OCI-LY1 (cell line): ENCODE results near the gene SRCIN1.
"Not testable (repeated sequence)": the region's sequence is repeated elsewhere in the genome, so short reads cannot be mapped to it uniquely, and the experiment has no call there.

Source experiments
- H2AFZ ChIP-seq: fragments of 200-600 bp; sonication (generic), shearing (Covaris generic); 2 replicates; pipeline ENCODE4 v1.6.0; 2014; ENCODE audit warnings: antibody characterized with exemption, mild to moderate bottlenecking, low read length
- H3F3A ChIP-seq: fragments of 200-600 bp; sonication (generic), shearing (Covaris generic); 2 replicates; pipeline ENCODE4 v1.6.0; 2014; ENCODE audit warnings: mild to moderate bottlenecking, antibody characterized with exemption, low read length, moderate library complexity; ENCODE audit not compliant: insufficient read depth
- H3K27ac ChIP-seq: fragments of 200-600 bp; sonication (generic); 2 replicates; pipeline ENCODE4 v1.5.1; 2014; ENCODE audit warnings: low read length, mixed run types, mild to moderate bottlenecking, low read depth; ENCODE audit not compliant: poor library complexity, severe bottlenecking
- H3K27me3 ChIP-seq: fragments of 200-600 bp; sonication (generic); 2 replicates; pipeline ENCODE4 v1.6.0; 2014; ENCODE audit warnings: antibody characterized with exemption, mild to moderate bottlenecking, low read length, moderate library complexity; ENCODE audit not compliant: insufficient read depth
- H3K36me3 ChIP-seq: fragments of 200-600 bp; sonication (generic); 2 replicates; pipeline ENCODE4 v1.6.1; 2014; ENCODE audit warnings: mild to moderate bottlenecking, antibody characterized with exemption, low read length, moderate library complexity, mixed read lengths; ENCODE audit not compliant: insufficient read depth
- H3K4me1 ChIP-seq: fragments of 200-600 bp; sonication (generic); 2 replicates; pipeline ENCODE4 v1.5.1; 2014; ENCODE audit warnings: mild to moderate bottlenecking, low read length, moderate library complexity; ENCODE audit not compliant: insufficient read depth, severe bottlenecking
- H3K4me2 ChIP-seq: fragments of 200-600 bp; sonication (generic), shearing (Covaris generic); 2 replicates; pipeline ENCODE4 v1.6.1; 2014; ENCODE audit warnings: low read length
- H3K4me3 ChIP-seq: fragments of 200-600 bp; sonication (generic); 2 replicates; pipeline ENCODE4 v1.5.1; 2014; ENCODE audit warnings: low read length, low read depth, mild to moderate bottlenecking, mixed read lengths; ENCODE audit not compliant: poor library complexity, severe bottlenecking
- H3K79me2 ChIP-seq: fragments of 200-600 bp; shearing (Covaris generic); 2 replicates; pipeline ENCODE4 v1.6.1; 2016; ENCODE audit warnings: mixed run types, low read length, mixed read lengths; ENCODE audit not compliant: insufficient read depth
- H3K9ac ChIP-seq: fragments of 200-600 bp; sonication (generic), shearing (Covaris generic); 2 replicates; pipeline ENCODE4 v1.6.1; 2014; ENCODE audit warnings: mild to moderate bottlenecking, low read length, mixed read lengths
- H3K9me2 ChIP-seq: fragments of 200-600 bp; sonication (generic), shearing (Covaris generic); 2 replicates; pipeline ENCODE4 v1.6.1; 2014; ENCODE audit warnings: low read depth, mild to moderate bottlenecking, low read length, mixed read lengths
- H3K9me3 ChIP-seq: fragments of 200-600 bp; shearing (Covaris generic); 2 replicates; pipeline ENCODE4 v1.6.1; 2014; ENCODE audit warnings: low read length, mixed read lengths
- H4K20me1 ChIP-seq: fragments of 200-600 bp; sonication (generic), shearing (Covaris generic); 2 replicates; pipeline ENCODE4 v1.6.0; 2016; ENCODE audit warnings: mild to moderate bottlenecking, low read length; ENCODE audit not compliant: insufficient read depth
- CTCF ChIP-seq: fragments of 200-600 bp; sonication (generic), shearing (Covaris generic); IDR thresholded peaks from 2 replicates; pipeline ENCODE4 v1.5.1; 2017; ENCODE audit warnings: mild to moderate bottlenecking, antibody characterized with exemption, low read length, moderate library complexity, mixed read lengths
- EZH2 ChIP-seq: fragments of 200-600 bp; sonication (generic), shearing (Covaris generic); IDR thresholded peaks from 2 replicates; pipeline ENCODE4 v1.8.0; 2017; ENCODE audit warnings: borderline replicate concordance, mixed run types, mild to moderate bottlenecking, antibody characterized with exemption, low read length, moderate library complexity, mixed read lengths

Gene SRCIN1

GRCh38 chr17:38653230-38653629 is 47.5 kb upstream of the SRCIN1 start:
- no peaks in the 10 kb centered on the region for H3K36me3 ChIP-seq
- H3K4me2 ChIP-seq, result no peak overlapping the region
- no peak overlapping the region for H3K27ac ChIP-seq
- H3K9me3 ChIP-seq, result no peaks in the 10 kb centered on the region
- H2AFZ ChIP-seq, result no peak overlapping the region
- TF ChIP-seq EZH2, result no peak
- peaks cover 25% of the 10 kb centered on the region for H3K4me1 ChIP-seq
- no peak overlapping the region for H3K9ac ChIP-seq
- H4K20me1 ChIP-seq, result no peaks in the 10 kb centered on the region
- H3F3A ChIP-seq, result no peaks in the 10 kb centered on the region
- H3K27me3 ChIP-seq, result no peaks in the 10 kb centered on the region
- no peaks in the 10 kb centered on the region for H3K9me2 ChIP-seq
- H3K79me2 ChIP-seq, result no peaks in the 10 kb centered on the region
- no peak overlapping the region for H3K4me3 ChIP-seq

- H3K4me3 ChIP-seq, H3K79me2 ChIP-seq, H3F3A ChIP-seq, H3K9me2 ChIP-seq, H3K27ac ChIP-seq, H3K4me2 ChIP-seq, H3K36me3 ChIP-seq, H4K20me1 ChIP-seq, H2AFZ ChIP-seq, H3K9ac ChIP-seq, H3K4me1 ChIP-seq, H3K9me3 ChIP-seq, H3K27me3 ChIP-seq: not testable (repeated sequence)
Measured at GRCh38 chr17:38650653-38651173, 45.0 kb upstream of the SRCIN1 start.

- H3K9me2 ChIP-seq, result no peaks in the 10 kb centered on the region
- no peak overlapping the region for H3K9ac ChIP-seq
- H3K36me3 ChIP-seq, result no peaks in the 10 kb centered on the region
- H3F3A ChIP-seq, result no peaks in the 10 kb centered on the region
- H3K79me2 ChIP-seq, result no peaks in the 10 kb centered on the region
- TF ChIP-seq CTCF (no peak), EZH2 (no peak)
- no peaks in the 10 kb centered on the region for H3K9me3 ChIP-seq
- no peak overlapping the region for H3K4me2 ChIP-seq
- no peak overlapping the region for H3K27ac ChIP-seq
- peaks cover 4% of the 10 kb centered on the region for H3K27me3 ChIP-seq
- no peak overlapping the region for H2AFZ ChIP-seq
- no peaks in the 10 kb centered on the region for H3K4me1 ChIP-seq
- no peak overlapping the region for H3K4me3 ChIP-seq
- H4K20me1 ChIP-seq, result no peaks in the 10 kb centered on the region
Measured at GRCh38 chr17:38637951-38638350, 32.2 kb upstream of the SRCIN1 start.

- Histone ChIP-seq H3K4me2 (no peak overlapping the region), H3K4me1 (no peaks in the 10 kb centered on the region), H3K4me3 (no peak overlapping the region), H3K9ac (no peak overlapping the region), H3F3A (no peaks in the 10 kb centered on the region), H3K27ac (no peak overlapping the region), H3K27me3 (no peaks in the 10 kb centered on the region; the same call in 1 of the 2 replicates), H4K20me1 (no peaks in the 10 kb centered on the region), H3K9me2 (no peaks in the 10 kb centered on the region), H2AFZ (no peak overlapping the region), H3K9me3 (no peaks in the 10 kb centered on the region), H3K36me3 (no peaks in the 10 kb centered on the region), H3K79me2 (no peaks in the 10 kb centered on the region)
- TF ChIP-seq CTCF (no peak), EZH2 (no peak)
Measured at GRCh38 chr17:38636054-38636453, 30.3 kb upstream of the SRCIN1 start.
